NCI-H748 treated with DMSO at 0.1 percent for 48 hours (cell line): Measurements from ENCODE around the gene RGP1.

Experiments used
- DNase-seq: peaks from one replicate; lab custom pipeline; 2025; lab: John Stamatoyannopoulos, UW

The RGP1 gene

GRCh38 chr9:35771943-35772342, 22.9 kb downstream of the RGP1 start:
- no peak for DNase-seq

- DNase-seq, result no peak
Observed at GRCh38 chr9:35774907-35775635, 26.0 kb downstream of the RGP1 start.

GRCh38 chr9:35776018-35776417, 26.9 kb downstream of the RGP1 start:
- peak; percentile 78 for DNase-seq

GRCh38 chr9:35778496-35778895, 29.4 kb downstream of the RGP1 start:
- no peak for DNase-seq

- DNase-seq, result no peak
Observed at GRCh38 chr9:35781066-35781465, 32.0 kb downstream of the RGP1 start.

GRCh38 chr9:35783418-35783817, 34.3 kb downstream of the RGP1 start:
- no peak for DNase-seq

GRCh38 chr9:35789541-35789940, 40.5 kb downstream of the RGP1 start:
- no peak for DNase-seq

- no peak for DNase-seq
Observed at GRCh38 chr9:35790025-35790384, 40.9 kb downstream of the RGP1 start.

GRCh38 chr9:35790385-35791296, 41.6 kb downstream of the RGP1 start:
- DNase-seq, result peak; percentile 61

GRCh38 chr9:35791297-35791921, 42.3 kb downstream of the RGP1 start, which contains the start of gene NPR2:
Gene NPR2 (plus strand): TSS chr9:35791591. CDS start chr9:35792409, 818 bp downstream.
- no peak for DNase-seq

- no peak for DNase-seq
Observed at GRCh38 chr9:35792024-35792813, 43.1 kb downstream of the RGP1 start.

- DNase-seq, result no peak
Observed at GRCh38 chr9:35792826-35793225, 43.7 kb downstream of the RGP1 start.

GRCh38 chr9:35793461-35793860, 44.4 kb downstream of the RGP1 start:
- DNase-seq, result no peak

GRCh38 chr9:35795695-35796094, 46.6 kb downstream of the RGP1 start:
- DNase-seq, result no peak

GRCh38 chr9:35797311-35798109, 48.4 kb downstream of the RGP1 start:
- DNase-seq, result no peak

- DNase-seq, result no peak
Observed at GRCh38 chr9:35798658-35799374, 49.7 kb downstream of the RGP1 start.

GRCh38 chr9:35800530-35800929, 51.4 kb downstream of the RGP1 start:
- no peak for DNase-seq

- no peak for DNase-seq
Observed at GRCh38 chr9:35801328-35802128, 52.4 kb downstream of the RGP1 start.

- no peak for DNase-seq
Observed at GRCh38 chr9:35806101-35806500, 57.0 kb downstream of the RGP1 start.
